H1 (cell line): ENCODE data around the gene DNTTIP2. TPM values are rescaled to one million over a fixed set of nuclear protein-coding genes. Genes with fewer than 3 reads are reported as not detected.
A peak's percentile ranks its signal among the peaks of the same experiment; 100 is the strongest.
"Not testable (repeated sequence)": the region's sequence is repeated elsewhere in the genome, so short reads cannot be mapped to it uniquely, and the experiment has no call there.

Source experiments
- CTCF ChIA-PET: fragments of 300-600 bp; sonication (Branson Sonifier 250); formaldehyde crosslinking; loops from one replicate; lab custom pipeline; 2021; ENCODE audit not compliant: partially characterized antibody; lab: Charles Lee
- POLR2A ChIA-PET: fragments of 300-600 bp; sonication (Branson Sonifier 250); formaldehyde crosslinking; loops from one replicate; lab custom pipeline; 2021; ENCODE audit warnings: inconsistent platforms; ENCODE audit not compliant: partially characterized antibody; lab: Charles Lee
- DNase-seq, 2 experiments: peaks; one replicate each; pipeline versions ENCODE4 v3.0.0 to v3.0.0-alpha.2; 2010 to 2022; ENCODE audit warnings: low spot score in 2 of 2, low read depth in 1 of 2, mixed read lengths in 1 of 2
- FAIRE-seq: peaks from 2 replicates; lab custom pipeline; 2011; peaks lifted over from hg19 to GRCh38; lab: Jason Lieb, UNC
- H2AFZ ChIP-seq: 2 replicates; pipeline ENCODE4 v1.8.1; 2012; ENCODE audit warnings: low read length, inconsistent platforms
- H2AK5ac ChIP-seq: 2 replicates; pipeline ENCODE4 v1.6.1; 2013; ENCODE audit warnings: low read depth, low read length
- H2BK120ac ChIP-seq: replicated peaks from 2 replicates; pipeline ENCODE3; 2013; ENCODE audit warnings: low read depth, low read length, inconsistent platforms
- H2BK12ac ChIP-seq: 2 replicates; pipeline ENCODE4 v1.6.1; 2013; ENCODE audit warnings: low read depth, low read length
- H2BK15ac ChIP-seq: 2 replicates; pipeline ENCODE4 v1.6.1; 2013; ENCODE audit warnings: low read length
- H2BK20ac ChIP-seq: 2 replicates; pipeline ENCODE4 v1.6.1; 2013; ENCODE audit warnings: low read length
- H2BK5ac ChIP-seq: 2 replicates; pipeline ENCODE4 v1.6.1; 2013; ENCODE audit warnings: low read depth, low read length
- H3K14ac ChIP-seq: 2 replicates; pipeline ENCODE4 v1.6.1; 2013; ENCODE audit warnings: inconsistent platforms; ENCODE audit not compliant: insufficient read length
- H3K18ac ChIP-seq: 2 replicates; pipeline ENCODE4 v1.6.1; 2013; ENCODE audit warnings: low read length; ENCODE audit errors: extremely low read depth
- H3K23ac ChIP-seq: 2 replicates; pipeline ENCODE4 v1.6.1; 2013; ENCODE audit warnings: inconsistent platforms; ENCODE audit not compliant: insufficient read length
- H3K23me2 ChIP-seq: 2 replicates; pipeline ENCODE4 v1.6.1; 2013; ENCODE audit warnings: low read depth, low read length
- H3K27ac ChIP-seq: 2 replicates; pipeline ENCODE4 v1.6.1; 2011; ENCODE audit warnings: low read depth, low read length, inconsistent platforms
- H3K27me3 ChIP-seq, 4 experiments: replicated peaks in 1 of 4; 1 replicate in 1 of 4; 2 replicates in 3 of 4; pipeline versions ENCODE4 v1.6.1 to v1.8.1; 2011 to 2013; ENCODE audit warnings: low read length in 3 of 4, mild to moderate bottlenecking in 3 of 4, inconsistent platforms in 2 of 4, mixed read lengths in 2 of 4, moderate library complexity in 1 of 4; ENCODE audit not compliant: control insufficient read depth in 3 of 4, insufficient read depth in 3 of 4; ENCODE audit errors: extremely low read depth in 1 of 4
- H3K36me3 ChIP-seq, 4 experiments: 2 replicates each; pipeline versions ENCODE4 v1.6.1 to v1.8.1; 2011 to 2013; ENCODE audit warnings: mild to moderate bottlenecking in 4 of 4, low read length in 3 of 4, moderate library complexity in 2 of 4, control low read depth in 1 of 4, inconsistent platforms in 1 of 4; ENCODE audit not compliant: insufficient read depth in 4 of 4, control insufficient read depth in 2 of 4
- H3K4ac ChIP-seq: replicated peaks from 2 replicates; pipeline ENCODE3; 2013; ENCODE audit warnings: low read length, low read depth, mixed read lengths, inconsistent platforms; ENCODE audit not compliant: insufficient read length
- H3K4me1 ChIP-seq, 4 experiments: replicated peaks in 1 of 4; 1 replicate in 1 of 4; 2 replicates in 3 of 4; pipeline versions ENCODE4 v1.6.1 to v1.8.1; 2011 to 2013; ENCODE audit warnings: low read length in 3 of 4, inconsistent platforms in 2 of 4, mixed read lengths in 1 of 4; ENCODE audit not compliant: insufficient read depth in 4 of 4, control insufficient read depth in 3 of 4
- H3K4me2 ChIP-seq, 2 experiments: 2 replicates each; pipeline versions ENCODE4 v1.6.1 to v1.8.1; 2011 to 2013; ENCODE audit warnings: low read depth in 2 of 2, low read length in 2 of 2, control low read depth in 1 of 2, inconsistent platforms in 1 of 2, mild to moderate bottlenecking in 1 of 2; ENCODE audit not compliant: insufficient read depth in 1 of 2
- H3K4me3 ChIP-seq, 4 experiments: fragments of 200-600, 300-600 bp in 1 of 4; sonication (generic), shearing (Covaris generic), sonication (Bioruptor Twin) in 1 of 4; 2 replicates each; pipeline versions ENCODE4 v1.5.1 to v1.8.1; 2011 to 2016; ENCODE audit warnings: low read length in 4 of 4, low read depth in 3 of 4, control low read depth in 2 of 4, inconsistent platforms in 2 of 4, mild to moderate bottlenecking in 2 of 4, mixed read lengths in 1 of 4, moderate library complexity in 1 of 4; ENCODE audit not compliant: insufficient read depth in 2 of 4; ENCODE audit errors: extremely low read depth in 1 of 4
- H3K56ac ChIP-seq: replicated peaks from 2 replicates; pipeline ENCODE3; 2013; ENCODE audit warnings: low read depth, mild to moderate bottlenecking, mixed read lengths, low read length, inconsistent platforms; ENCODE audit not compliant: insufficient read length
- H3K79me1 ChIP-seq: 2 replicates; pipeline ENCODE4 v1.6.1; 2013; ENCODE audit warnings: low read depth, low read length, control low read depth
- H3K79me2 ChIP-seq, 2 experiments: 2 replicates each; pipeline versions ENCODE4 v1.6.1 to v1.8.1; 2012 to 2013; ENCODE audit warnings: low read length in 2 of 2, mild to moderate bottlenecking in 2 of 2, inconsistent platforms in 1 of 2; ENCODE audit not compliant: insufficient read depth in 2 of 2, control insufficient read depth in 1 of 2
- H3K9ac ChIP-seq, 4 experiments: replicated peaks in 1 of 4; 1 replicate in 1 of 4; 2 replicates in 3 of 4; pipeline versions ENCODE4 v1.6.1 to v1.8.1; 2011 to 2013; ENCODE audit warnings: low read depth in 3 of 4, low read length in 3 of 4, control low read depth in 2 of 4, mild to moderate bottlenecking in 2 of 4, moderate library complexity in 2 of 4, inconsistent platforms in 1 of 4; ENCODE audit errors: extremely low read depth in 1 of 4
- H3K9me3 ChIP-seq, 2 experiments: 2 replicates each; pipeline versions ENCODE4 v1.6.1 to v1.8.1; 2012 to 2013; ENCODE audit warnings: mild to moderate bottlenecking in 2 of 2, moderate library complexity in 2 of 2, control low read depth in 1 of 2, inconsistent platforms in 1 of 2, low read depth in 1 of 2, low read length in 1 of 2, mixed read lengths in 1 of 2; ENCODE audit not compliant: insufficient read depth in 2 of 2
- H4K20me1 ChIP-seq, 2 experiments: replicated peaks in 1 of 2; 2 replicates each; pipeline versions ENCODE3 to v1.8.1; 2011 to 2013; ENCODE audit warnings: inconsistent platforms in 2 of 2, low read length in 2 of 2, mild to moderate bottlenecking in 1 of 2; ENCODE audit not compliant: insufficient read depth in 2 of 2, control insufficient read depth in 1 of 2
- H4K5ac ChIP-seq: 2 replicates; pipeline ENCODE4 v1.6.1; 2013; ENCODE audit warnings: low read length, low read depth, mixed read lengths, inconsistent platforms; ENCODE audit not compliant: insufficient read length
- H4K8ac ChIP-seq: 2 replicates; pipeline ENCODE4 v1.8.0; 2013; ENCODE audit warnings: mild to moderate bottlenecking, moderate library complexity, low read length, inconsistent platforms; ENCODE audit not compliant: insufficient read depth; ENCODE audit errors: extremely low read depth
- H4K91ac ChIP-seq: replicated peaks from 2 replicates; pipeline ENCODE3; 2013; ENCODE audit warnings: low read length, mixed read lengths, inconsistent platforms; ENCODE audit not compliant: insufficient read length
- EP300 ChIP-seq, 2 experiments: IDR thresholded peaks; 1 replicate in 1 of 2; 2 replicates in 1 of 2; pipeline ENCODE4 v1.6.1; 2011 to 2012; ENCODE audit warnings: low read depth in 2 of 2, low read length in 2 of 2, mild to moderate bottlenecking in 2 of 2, borderline replicate concordance in 1 of 2, inconsistent platforms in 1 of 2, moderate library complexity in 1 of 2
- WGBS, 2 experiments: shearing (Covaris generic) in 1 of 2; methylation state at CpG; one replicate each; pipeline versions ENCODE4 v1.1.6 to v1.1.7; 2013 to 2015; ENCODE audit warnings: low lambda C conversion rate in 2 of 2, mixed read lengths in 2 of 2, inconsistent platforms in 1 of 2, low coverage in 1 of 2, missing lambda C conversion rate in 1 of 2; ENCODE audit not compliant: insufficient replicate concordance in 2 of 2, insufficient coverage in 1 of 2, insufficient read length in 1 of 2; ENCODE audit errors: extremely low coverage in 1 of 2, missing lambda C conversion rate in 1 of 2; 5-methylcytosine and 5-hydroxymethylcytosine counted together
- polyA plus RNA-seq, 7 experiments: library from polyadenylated mRNA; depleted of rRNA in 3 of 7; stranded (reverse) in 5 of 7; unstranded in 2 of 7; fragments of >200 nt in 5 of 7; fragments of 200-250 nt in 2 of 7; gene quantifications; 1 replicate in 5 of 7; 2 replicates in 1 of 7; 4 replicates in 1 of 7; pipeline versions ENCODE4 v1.2.1 to v1.2.3, GENCODE V29; 2011 to 2013; ENCODE audit warnings: missing spikeins in 2 of 7, mixed read lengths in 2 of 7
- total RNA-seq: library from RNA; stranded (reverse); fragmentation: NEBNext Ultra II Directional; extraction: Animal tissue kit (Norgen Biotek cat#: 25700); gene quantifications from 2 replicates; pipeline ENCODE4 v1.2.1, GENCODE V29; 2021

DNTTIP2 gene
- total and polyA plus RNA-seq, 2 of the 8 experiments (the other 6 are each of a cell fraction or from before 2014, with no cell fraction given): 6.3 to 80.4 TPM

DNA sequence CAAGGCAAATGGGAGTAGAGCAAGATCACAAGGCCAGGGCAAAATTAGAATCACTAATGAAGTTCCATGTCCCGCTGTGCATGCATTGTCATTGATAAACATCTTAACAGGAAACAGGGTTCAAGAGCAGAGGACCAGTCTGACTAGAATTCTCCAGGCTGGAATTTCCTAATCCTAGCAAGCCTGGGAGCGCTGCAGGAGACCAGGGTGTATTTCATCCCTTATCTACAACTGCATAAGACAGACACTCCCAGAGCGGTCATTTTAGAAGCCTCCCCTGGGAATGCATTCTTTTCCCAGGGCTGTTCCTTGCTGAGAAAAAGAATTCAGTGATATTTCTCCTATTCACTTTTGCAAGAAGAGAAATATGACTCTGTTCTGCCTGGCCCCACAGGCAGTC, 45.7 kb downstream of the DNTTIP2 start:
- H4K5ac ChIP-seq, H2BK20ac ChIP-seq, H2BK15ac ChIP-seq, H2AFZ ChIP-seq, FAIRE-seq, H3K4ac ChIP-seq, DNase-seq, H3K4me3 ChIP-seq, H3K23ac ChIP-seq, H3K23me2 ChIP-seq, H3K27me3 ChIP-seq, H3K27ac ChIP-seq, H3K79me2 ChIP-seq, H3K18ac ChIP-seq, H3K14ac ChIP-seq, H2BK5ac ChIP-seq, H2BK12ac ChIP-seq, H2AK5ac ChIP-seq, H3K36me3 ChIP-seq, H3K79me1 ChIP-seq, H4K8ac ChIP-seq, H4K20me1 ChIP-seq, H3K9ac ChIP-seq, H2BK120ac ChIP-seq, H3K4me2 ChIP-seq, H3K56ac ChIP-seq, H4K91ac ChIP-seq: not testable (repeated sequence)
- ChIA-PET POLR2A (interaction anchor here (1.4 to 1.9 kb wide), 2 partner anchors 10 to 11 kb away, joined by 3 to 6 read pairs; no protein-coding TSS in a partner anchor), CTCF (interaction anchor here (2.7 kb wide), 1 partner anchor 10 kb away, joined by 12 read pairs; no protein-coding TSS in a partner anchor)
- Histone ChIP-seq H3K9me3 (peaks cover 26 to 29% of the 10 kb centered on the region in 2 experiments), H3K4me1 (peaks cover 2 to 13% (median 4%) of the 10 kb centered on the region in 4 experiments; a peak in 4 of 7 replicates)
- WGBS, 2 experiments: 93% methylated on average over 3 of the region's 3 CpGs; no CpG with 5 or more reads in 1 of the 2 experiments
- peak in 1 of 2 experiments; percentile 78; a peak in 1 of 3 replicates for TF ChIP-seq EP300 (IDR thresholded peaks at IDR 0.05; ENCODE audit: borderline replicate concordance in 1 of 2, low read depth in 2 of 2, low read length in 2 of 2)
